ENCODE results near the gene ZNF384. TPM values are rescaled to one million over a fixed set of nuclear protein-coding genes. Genes with fewer than 3 reads are reported as not detected.

ZNF384 gene
- total and polyA plus RNA-seq, 2 of the 8 experiments (the other 6 are each of a cell fraction or from before 2014, with no cell fraction given) = 59.0 to 59.6 TPM

- CTCF ChIA-PET (ENCODE audit: partially characterized antibody) = interaction anchor here (1.0 to 11.6 kb wide), 14 partner anchors 10 to 157 kb away, joined by 3 to 125 read pairs (median 4); partner anchors contain the start of genes LPAR5 and ZNF384
- Histone ChIP-seq H3K79me2 (ENCODE audit: control insufficient read depth in 1 of 2, insufficient read depth in 2 of 2, low read length in 2 of 2) (no peaks in the 10 kb centered on the region), H3K4me3 (ENCODE audit: extremely low read depth in 1 of 4, insufficient read depth in 2 of 4, low read depth in 3 of 4, low read length in 4 of 4) (no peak overlapping the region), H3K27me3 (replicated peaks in 1 of 4; ENCODE audit: control insufficient read depth in 3 of 4, extremely low read depth in 1 of 4, insufficient read depth in 3 of 4, low read length in 3 of 4) (no peaks in the 10 kb centered on the region), H2BK5ac (ENCODE audit: low read depth, low read length) (no peak overlapping the region), H3K9ac (replicated peaks in 1 of 4; ENCODE audit: extremely low read depth in 1 of 4, low read depth in 3 of 4, low read length in 3 of 4) (no peak overlapping the region), H4K5ac (ENCODE audit: insufficient read length, low read depth, low read length) (no peak overlapping the region), H3K4me2 (ENCODE audit: insufficient read depth in 1 of 2, low read depth in 2 of 2, low read length in 2 of 2) (no peak overlapping the region), H3K23ac (ENCODE audit: insufficient read length) (no peak overlapping the region), H4K91ac (replicated peaks; ENCODE audit: insufficient read length, low read length) (no peak overlapping the region), H2BK120ac (replicated peaks; ENCODE audit: low read depth, low read length) (no peak overlapping the region), H3K4me1 (replicated peaks in 1 of 4; ENCODE audit: control insufficient read depth in 3 of 4, insufficient read depth in 4 of 4, low read length in 3 of 4) (no peaks in the 10 kb centered on the region), H2BK15ac (ENCODE audit: low read length) (no peak overlapping the region), H3K18ac (ENCODE audit: extremely low read depth, low read length) (no peak overlapping the region), H3K9me3 (ENCODE audit: insufficient read depth in 2 of 2, low read depth in 1 of 2, low read length in 1 of 2) (no peaks in the 10 kb centered on the region), H3K23me2 (ENCODE audit: low read depth, low read length) (peaks cover 2% of the 10 kb centered on the region), H2BK20ac (ENCODE audit: low read length) (no peak overlapping the region), H2AK5ac (ENCODE audit: low read depth, low read length) (no peak overlapping the region), H4K8ac (ENCODE audit: extremely low read depth, insufficient read depth, low read length) (no peak overlapping the region), H3K56ac (replicated peaks; ENCODE audit: insufficient read length, low read depth, low read length) (no peak overlapping the region), H3K27ac (ENCODE audit: low read depth, low read length) (no peak overlapping the region), H2BK12ac (ENCODE audit: low read depth, low read length) (no peak overlapping the region), H4K20me1 (replicated peaks in 1 of 2; ENCODE audit: control insufficient read depth in 1 of 2, insufficient read depth in 2 of 2, low read length in 2 of 2) (no peaks in the 10 kb centered on the region), H3K36me3 (ENCODE audit: control insufficient read depth in 2 of 4, insufficient read depth in 4 of 4, low read length in 3 of 4) (peaks cover 23 to 57% (median 49%) of the 10 kb centered on the region in 4 experiments), H3K4ac (replicated peaks; ENCODE audit: insufficient read length, low read depth, low read length) (no peak overlapping the region), H3K14ac (ENCODE audit: insufficient read length) (no peak overlapping the region), H2AFZ (ENCODE audit: low read length) (no peak overlapping the region), H3K79me1 (ENCODE audit: low read depth, low read length) (no peaks in the 10 kb centered on the region)
- DNase-seq (ENCODE audit: low read depth in 1 of 2, low spot score in 2 of 2) = no peak
- no peak for FAIRE-seq
- POLR2A ChIA-PET (ENCODE audit: partially characterized antibody) = interaction anchor here (0.6 to 5.9 kb wide), 4 partner anchors 19 to 55 kb away, joined by 3 to 72 read pairs (median 5); partner anchors contain the start of gene ZNF384
- 89 to 100% methylated on average over 1 to 8 of the region's 8 CpGs for WGBS, 2 experiments (ENCODE audit: extremely low coverage in 1 of 2, insufficient coverage in 1 of 2, insufficient read length in 1 of 2, insufficient replicate concordance in 2 of 2, low coverage in 1 of 2, low lambda C conversion rate in 2 of 2, missing lambda C conversion rate in 1 of 2)
- TF ChIP-seq KDM1A (IDR thresholded peaks at IDR 0.05; ENCODE audit: borderline replicate concordance, low read length) = no peak
- peak in 1 of 2 experiments; percentile 36; a peak in 2 of 4 replicates for TF ChIP-seq RAD21 (IDR thresholded peaks at IDR 0.05 in 1 of 2, conservative IDR thresholded peaks at IDR 0.05 in 1 of 2; ENCODE audit: low read depth in 2 of 2, low read length in 2 of 2)
- no peak for TF ChIP-seq ATF3 (IDR thresholded peaks at IDR 0.05; ENCODE audit: insufficient read depth, low read depth, low read length)
- TF ChIP-seq, protein P1, sequence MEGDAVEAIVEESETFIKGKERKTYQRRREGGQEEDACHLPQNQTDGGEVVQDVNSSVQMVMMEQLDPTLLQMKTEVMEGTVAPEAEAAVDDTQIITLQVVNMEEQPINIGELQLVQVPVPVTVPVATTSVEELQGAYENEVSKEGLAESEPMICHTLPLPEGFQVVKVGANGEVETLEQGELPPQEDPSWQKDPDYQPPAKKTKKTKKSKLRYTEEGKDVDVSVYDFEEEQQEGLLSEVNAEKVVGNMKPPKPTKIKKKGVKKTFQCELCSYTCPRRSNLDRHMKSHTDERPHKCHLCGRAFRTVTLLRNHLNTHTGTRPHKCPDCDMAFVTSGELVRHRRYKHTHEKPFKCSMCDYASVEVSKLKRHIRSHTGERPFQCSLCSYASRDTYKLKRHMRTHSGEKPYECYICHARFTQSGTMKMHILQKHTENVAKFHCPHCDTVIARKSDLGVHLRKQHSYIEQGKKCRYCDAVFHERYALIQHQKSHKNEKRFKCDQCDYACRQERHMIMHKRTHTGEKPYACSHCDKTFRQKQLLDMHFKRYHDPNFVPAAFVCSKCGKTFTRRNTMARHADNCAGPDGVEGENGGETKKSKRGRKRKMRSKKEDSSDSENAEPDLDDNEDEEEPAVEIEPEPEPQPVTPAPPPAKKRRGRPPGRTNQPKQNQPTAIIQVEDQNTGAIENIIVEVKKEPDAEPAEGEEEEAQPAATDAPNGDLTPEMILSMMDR (IDR thresholded peaks at IDR 0.05; ENCODE audit: control extremely low read depth in 1 of 3, insufficient read depth in 1 of 3, low read depth in 1 of 3, low read length in 3 of 3) = peak; percentile 11 to 36 (median 35); a peak in 3 of 4 replicates
- no peak for TF ChIP-seq CHD2 (IDR thresholded peaks at IDR 0.05; ENCODE audit: low read length)
These were observed 21.5 kb downstream of the ZNF384 start for GRCh38 chr12:6667559-6668210.

Measured in H1 (cell line).